HG03457 (cell line): ENCODE measurements around the gene DAPK1.

Source experiments
- ATAC-seq: cut with Tn5 transposase; IDR thresholded peaks from one replicate; pipeline ENCODE4 v1.9.1; 2021; ENCODE audit warnings: moderate number of reproducible peaks; ENCODE audit not compliant: unreplicated experiment

Gene DAPK1

DNA sequence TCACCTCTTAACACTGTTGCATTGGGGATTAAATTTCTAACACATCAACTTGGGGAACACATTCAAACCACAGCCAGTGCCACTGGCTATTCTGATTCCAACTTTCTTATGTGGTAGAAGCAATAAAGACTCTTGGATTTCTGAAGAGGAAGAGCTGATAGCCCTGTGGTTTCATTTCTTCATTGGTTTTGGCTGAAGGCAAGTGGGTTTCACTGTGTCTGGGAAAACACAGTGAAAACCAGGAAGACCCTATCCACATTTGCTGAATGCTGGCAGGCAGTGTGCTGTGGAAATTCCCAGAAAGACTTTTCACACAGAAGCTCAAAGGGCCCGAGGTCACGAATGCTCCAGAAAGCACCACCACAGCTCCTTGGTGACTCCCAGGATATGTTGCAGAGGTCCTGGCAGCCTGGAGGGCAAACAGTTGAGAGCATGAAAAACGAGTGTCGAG lies 67.1 kb downstream of the DAPK1 start:
- no peak for ATAC-seq

DNA sequence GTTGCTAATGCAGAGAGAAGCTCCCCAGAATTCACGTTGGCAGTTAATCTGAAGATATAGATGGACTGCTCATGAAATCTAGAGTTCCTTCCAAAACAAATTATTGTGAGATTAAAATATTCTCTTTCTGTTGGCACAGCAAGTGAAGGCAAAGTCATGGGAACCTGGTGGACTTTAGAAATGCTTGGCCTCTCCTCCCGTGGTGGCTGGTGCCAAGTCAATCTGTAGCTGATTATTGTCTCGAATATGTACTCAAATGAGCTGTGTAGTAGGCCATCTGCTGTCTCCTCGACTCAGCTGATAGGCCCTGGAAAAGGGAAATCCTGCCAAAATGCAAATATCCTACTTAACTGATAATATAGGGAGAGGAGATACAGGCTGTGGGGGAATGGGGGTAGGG lies 69.3 kb downstream of the DAPK1 start:
- ATAC-seq, result no peak

DNA sequence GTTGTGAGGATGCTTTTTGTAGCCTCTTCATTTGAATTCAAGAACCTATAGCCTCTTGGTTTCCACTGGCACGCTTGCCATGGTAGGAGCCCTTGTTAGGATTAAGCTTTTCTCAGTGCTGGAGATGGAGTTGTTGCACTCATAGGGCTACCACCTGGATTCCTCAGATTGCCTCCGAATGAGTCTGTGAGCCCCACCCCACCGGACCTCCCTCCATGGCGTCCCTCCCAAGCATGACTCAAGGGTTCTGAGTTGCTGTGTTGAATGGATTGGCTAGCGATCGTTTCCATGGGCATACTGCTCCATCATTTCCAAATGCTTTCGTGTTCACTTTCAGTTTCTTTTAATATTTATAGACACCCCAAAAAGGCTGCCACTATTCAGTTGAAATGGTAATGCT lies 69.9 kb downstream of the DAPK1 start:
- ATAC-seq, result no peak

DNA sequence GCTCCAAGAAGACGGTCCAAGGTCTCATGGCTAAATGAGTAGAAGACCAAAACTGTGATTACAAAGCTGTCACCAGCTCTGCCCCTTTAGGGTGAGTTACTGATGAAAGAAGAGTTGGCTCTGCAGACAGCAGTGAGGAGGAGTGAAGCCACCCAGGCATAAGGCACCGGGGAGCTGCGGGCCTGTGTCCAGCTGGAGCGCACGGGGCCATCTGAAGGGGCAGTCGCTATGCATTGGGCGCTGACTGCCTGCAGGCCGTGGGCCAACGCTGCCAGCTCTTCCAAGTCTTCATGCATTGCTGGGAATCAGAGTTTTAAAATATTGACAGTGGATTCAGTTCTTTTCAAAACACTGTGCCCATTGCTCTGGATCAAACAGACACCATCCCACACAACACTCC lies 70.3 kb downstream of the DAPK1 start:
- ATAC-seq, result no peak

DNA sequence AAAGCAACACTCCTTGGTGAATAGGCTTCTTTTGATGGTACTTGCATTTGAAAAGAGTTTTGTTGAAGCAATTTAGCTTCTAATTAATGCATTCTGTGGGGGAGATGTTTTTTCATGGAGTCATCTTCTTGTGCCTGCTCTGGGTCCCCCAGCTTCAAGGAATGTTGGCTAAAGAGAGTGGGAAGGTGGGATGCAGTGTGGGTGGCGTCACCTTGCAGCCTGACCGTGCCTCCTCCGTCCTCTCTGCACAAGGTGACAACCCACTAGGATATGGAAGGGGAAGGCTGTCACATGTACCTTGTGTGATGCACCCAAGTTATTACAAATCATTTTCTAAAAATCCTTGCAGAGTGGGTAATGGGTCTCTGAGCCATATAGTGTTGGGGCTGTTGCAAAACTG lies 70.7 kb downstream of the DAPK1 start:
- ATAC-seq, result no peak

DNA sequence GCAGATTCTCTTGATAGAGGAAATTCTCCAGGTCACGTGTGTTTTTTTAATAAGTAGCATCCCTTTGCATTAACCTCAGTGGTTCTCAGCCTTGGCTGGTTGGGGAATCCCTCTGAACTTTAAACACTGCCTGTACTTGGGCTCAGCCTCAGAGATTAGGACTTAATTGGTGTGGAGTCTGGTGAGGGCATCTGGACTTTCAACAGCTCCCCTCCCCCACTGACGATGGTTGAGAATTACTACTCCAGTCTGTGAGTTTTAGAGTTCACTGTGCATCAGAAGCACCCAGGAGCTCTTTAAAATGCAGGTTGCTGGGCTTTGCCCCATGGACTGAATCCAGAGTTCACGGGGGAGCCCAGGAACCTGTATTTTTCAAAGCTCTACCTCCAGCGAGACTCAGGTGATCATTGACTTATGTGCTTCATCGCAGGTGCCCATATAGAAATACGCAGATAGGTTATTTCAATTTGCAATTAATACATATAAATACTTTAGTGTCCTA lies 71.4 kb downstream of the DAPK1 start:
- no peak for ATAC-seq

DNA sequence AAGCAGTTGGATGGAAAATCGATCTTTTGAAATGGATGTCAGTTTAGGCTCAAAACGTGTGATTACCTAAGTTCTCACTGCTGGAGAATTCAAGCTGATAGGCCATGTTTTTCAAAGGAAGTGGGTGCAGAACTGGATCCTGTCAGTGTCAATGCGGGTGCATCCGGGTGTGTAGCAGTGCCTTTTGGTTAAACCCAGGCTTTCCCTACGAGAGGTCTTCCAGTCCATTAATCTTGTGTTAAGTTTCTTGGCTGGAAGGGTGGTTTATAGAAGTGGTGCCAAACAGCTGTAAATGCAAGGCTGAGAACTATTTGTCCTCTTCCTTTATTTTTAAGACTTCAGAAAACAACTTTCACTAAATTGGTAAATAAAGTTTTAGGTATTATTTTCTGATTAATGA lies 71.9 kb downstream of the DAPK1 start:
- no peak for ATAC-seq

DNA sequence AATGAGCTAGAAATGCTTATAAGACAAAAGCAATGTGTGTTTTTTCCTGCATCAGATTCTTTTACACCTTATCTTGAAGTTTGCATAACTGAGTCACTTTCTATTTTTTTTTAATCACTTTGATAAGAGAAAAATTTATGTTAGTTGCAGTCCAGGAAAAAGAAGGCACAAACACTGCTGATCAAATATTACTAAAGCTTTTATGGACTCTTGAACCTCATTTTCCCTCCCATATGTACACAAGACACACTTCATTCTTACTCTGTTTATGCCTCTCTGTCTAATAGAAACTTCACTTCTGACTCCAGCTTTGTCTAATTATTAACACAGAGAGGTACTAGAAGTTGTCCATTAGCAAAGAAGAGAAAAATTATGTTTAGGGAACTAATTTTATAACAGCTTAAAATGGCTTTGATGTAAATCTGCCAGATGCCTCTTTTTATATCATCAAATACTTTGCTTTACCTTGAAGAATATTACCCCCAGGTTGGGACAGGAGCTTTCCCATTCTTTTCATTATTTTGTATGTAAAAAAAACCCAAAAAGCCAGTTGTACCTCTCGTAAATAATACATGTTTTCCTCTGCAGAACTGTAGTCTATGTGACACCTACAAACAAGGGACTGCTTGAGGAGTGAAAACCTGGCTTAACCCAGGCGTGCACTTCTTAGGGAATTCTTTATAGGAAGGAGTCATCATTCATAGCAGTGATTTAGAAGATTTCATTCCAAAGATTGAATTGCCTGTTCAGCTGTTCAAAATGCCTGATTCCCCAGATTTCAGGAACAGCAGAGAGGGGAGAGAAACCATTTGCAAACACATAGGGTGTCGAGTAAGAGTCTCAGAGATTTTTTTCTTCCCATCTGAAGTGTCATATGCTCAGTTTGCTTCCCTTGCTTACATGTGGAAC lies 72.6 kb downstream of the DAPK1 start:
- ATAC-seq, result no peak

DNA sequence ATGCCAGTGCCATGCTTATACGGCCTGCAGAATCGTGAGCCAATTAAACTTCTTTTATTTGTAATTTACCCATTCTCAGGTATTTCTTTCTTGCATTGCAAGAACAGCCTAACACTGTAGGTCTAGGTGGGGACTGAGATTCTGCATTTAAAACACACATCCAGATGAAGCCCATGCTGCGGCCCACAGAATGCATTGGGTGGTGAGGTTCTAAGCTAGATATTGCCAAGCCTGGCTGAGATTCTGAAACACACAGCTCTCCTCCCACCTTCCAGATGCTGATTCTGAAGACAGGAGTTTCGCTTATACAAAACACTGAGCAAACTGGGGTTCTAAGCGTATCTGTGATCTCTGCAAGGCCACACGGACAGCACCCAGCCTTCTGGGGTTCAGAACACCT lies 75.1 kb downstream of the DAPK1 start:
- ATAC-seq, result no peak

DNA sequence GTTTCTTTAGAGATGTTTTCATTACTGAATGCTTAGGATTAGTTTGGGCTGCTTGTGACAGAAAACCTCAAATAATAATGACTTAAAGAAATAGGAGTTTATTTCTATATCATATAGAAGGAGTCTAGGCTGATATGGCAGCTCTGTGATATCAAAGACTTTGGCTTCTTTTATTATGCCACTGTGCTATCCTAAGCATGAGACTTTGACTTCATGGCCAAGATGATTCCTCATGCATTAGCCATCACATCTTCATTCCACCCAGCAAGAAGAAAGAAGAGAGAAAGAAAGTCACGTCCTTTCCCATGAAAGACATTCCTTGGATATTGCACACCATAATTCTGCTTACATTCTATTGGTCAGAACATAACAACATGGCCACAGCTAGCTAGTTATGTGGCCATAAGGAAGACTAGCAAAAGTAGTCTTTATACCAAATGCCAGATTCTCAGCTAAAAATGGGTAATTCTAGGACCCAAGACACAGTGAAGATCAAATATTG lies 76.2 kb downstream of the DAPK1 start:
- no peak for ATAC-seq

DNA sequence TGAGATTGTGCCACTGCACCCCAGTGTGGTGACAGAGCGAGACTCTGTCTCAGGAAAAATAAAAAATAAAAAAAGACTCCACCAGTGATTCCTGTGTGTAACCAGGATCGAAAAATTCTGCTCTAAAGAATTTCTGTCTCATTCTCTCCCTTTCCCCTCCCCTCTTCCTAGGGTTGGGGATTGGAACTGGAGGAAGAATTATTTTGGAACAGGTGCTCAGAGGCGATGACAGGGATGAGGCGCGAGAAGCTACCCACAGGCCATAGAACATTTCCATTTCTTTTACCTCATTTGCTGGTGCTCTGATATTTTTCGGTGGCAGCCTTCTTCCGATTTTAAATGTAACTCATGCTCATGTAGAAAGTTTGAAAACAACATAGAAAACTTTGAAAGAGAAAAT lies 80.1 kb downstream of the DAPK1 start:
- no peak for ATAC-seq

DNA sequence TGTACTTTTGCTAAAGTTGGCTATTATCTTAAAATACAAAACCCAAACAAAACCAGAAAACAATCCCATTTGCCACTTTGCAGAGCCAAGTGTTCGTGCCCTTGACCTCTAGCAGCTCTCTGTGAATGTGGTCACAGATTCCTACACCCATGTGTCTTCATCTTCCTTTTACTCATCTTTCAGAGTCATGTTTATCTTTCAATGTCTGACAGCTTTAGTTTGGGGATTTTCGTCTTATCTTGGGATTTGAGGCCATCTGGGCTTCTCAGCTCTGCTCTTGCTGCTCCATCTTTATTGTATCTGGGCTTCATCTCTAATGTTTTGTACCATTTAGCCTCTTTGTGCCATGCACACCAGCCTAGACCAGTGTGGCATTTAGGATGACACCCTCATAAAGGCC lies 81.0 kb downstream of the DAPK1 start:
- no peak for ATAC-seq

DNA sequence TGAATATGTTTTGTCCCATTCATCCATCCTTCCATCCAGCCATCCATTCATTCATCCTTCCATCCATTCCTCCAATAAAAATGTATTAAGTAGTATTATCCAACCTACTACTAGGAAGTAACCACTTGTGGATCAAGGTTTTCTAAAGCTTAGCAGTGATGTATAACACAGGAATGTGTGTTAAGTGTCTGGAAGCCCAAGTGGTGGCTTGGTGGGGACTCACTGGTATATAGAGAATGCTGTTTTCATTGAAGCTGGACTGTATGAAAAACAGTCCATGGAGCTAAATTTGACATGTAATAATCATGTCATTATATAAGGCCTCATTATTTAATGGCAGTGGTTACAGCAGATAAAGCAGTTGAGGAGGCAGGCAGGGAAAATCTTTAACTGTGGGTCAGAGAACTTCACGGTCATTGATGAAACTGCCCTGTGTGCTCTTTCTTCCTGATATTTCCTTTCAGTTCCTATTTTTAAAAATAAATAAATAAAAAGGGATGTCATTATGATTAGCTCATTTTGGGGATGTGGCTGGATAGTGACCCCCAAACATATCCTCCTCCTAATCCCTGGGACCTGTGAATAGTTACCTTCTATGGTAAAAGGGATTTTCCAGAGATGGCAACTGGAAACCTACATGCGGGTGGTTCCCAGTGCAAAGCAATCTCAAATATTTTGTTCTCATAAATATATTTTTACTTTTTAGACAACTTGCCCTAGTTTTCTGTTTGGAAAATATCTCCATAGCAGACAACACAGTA lies 82.3 kb downstream of the DAPK1 start:
- no peak for ATAC-seq

DNA sequence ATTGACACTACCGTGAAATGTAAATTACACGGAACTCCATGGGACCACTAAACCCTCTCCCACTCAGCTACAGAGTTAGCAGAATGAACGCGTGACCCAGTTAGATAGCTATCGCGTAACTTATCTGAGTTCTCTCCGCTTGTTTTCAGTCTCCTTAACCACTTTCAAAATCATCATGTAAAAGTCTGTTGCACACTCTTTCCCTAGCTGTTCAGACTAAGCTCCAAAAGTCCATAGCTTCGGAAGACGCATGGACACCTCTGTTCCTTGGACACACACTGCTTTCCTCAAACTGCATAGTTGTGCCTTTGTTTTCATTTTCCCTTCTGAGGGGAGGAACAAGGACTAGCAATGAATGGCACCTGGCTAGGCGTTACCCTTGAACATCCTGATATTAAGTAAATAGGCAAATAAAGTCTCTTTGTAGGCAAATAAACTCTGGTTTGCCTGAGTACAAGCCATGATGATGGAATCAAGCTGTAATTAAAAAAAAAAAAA lies 83.3 kb downstream of the DAPK1 start:
- no peak for ATAC-seq

DNA sequence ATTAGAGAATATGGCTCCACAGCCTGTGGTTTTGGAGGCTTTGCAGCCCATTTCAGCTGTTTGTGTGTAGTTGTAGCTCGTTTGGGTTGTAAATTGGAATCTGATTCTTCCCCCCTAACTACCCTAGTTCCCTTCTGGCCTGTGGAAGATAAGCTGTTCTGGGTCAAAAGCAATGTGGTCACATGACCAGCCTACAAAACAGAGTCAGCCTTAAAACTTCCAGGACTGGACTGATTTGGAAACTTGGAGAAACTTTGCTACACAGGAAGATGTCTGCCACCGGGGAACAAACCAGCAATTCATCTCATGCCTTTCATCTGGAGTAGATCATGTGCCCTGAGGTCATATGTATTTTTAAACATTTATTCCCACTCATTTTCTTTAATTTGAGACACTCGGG lies 83.8 kb downstream of the DAPK1 start:
- ATAC-seq, result no peak

DNA sequence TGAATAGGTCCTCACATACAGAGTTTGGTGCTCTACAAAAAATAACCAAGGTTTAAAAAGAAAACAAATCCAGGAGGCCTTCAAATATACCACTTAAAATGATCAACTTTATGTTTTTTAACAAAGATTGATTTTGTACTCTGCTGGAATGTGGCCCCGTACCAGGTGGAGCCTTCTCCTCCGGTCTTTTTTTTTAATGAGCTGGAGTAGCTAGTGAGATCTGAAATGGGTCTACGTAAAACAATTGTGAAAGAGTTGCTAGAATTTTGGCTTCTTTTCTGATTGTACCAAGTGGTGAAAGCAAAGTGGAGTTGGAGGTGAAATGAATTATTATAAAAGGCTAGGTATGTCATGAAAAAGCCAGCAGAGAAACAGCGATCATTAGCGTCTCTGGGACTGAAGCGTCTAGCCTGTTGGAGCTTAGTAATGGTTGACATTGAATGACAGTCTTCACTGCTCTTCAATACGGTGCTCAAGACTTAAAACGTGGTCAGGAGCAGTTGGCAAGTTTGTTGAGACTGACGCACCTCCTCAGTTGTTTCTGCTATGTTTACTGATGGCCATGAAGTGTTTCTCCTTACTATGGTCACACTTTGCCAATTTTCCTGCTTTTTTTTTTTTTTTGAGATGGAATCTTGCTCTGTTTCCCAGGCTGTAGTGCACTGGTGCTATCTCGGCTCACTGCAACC lies 84.4 kb downstream of the DAPK1 start:
- ATAC-seq, result no peak

DNA sequence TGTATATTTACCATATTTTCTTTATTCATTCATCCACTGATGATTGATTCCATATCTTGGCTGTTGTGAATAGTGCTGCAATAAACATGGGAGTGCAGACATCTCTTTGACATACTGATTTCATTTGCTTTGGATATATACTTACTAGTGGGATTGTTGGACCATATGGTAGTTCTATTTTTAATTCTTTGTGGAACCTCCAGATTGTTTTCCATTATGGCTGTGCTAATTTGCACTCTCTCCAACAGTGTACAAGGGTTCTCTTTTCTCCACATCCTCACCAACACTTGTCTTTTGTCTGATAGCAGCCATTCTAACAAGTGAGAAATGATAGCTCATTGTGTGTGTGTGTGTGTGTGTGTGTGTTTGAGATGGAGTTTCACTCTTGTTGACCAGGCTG lies 86.7 kb downstream of the DAPK1 start:
- ATAC-seq, result no peak

DNA sequence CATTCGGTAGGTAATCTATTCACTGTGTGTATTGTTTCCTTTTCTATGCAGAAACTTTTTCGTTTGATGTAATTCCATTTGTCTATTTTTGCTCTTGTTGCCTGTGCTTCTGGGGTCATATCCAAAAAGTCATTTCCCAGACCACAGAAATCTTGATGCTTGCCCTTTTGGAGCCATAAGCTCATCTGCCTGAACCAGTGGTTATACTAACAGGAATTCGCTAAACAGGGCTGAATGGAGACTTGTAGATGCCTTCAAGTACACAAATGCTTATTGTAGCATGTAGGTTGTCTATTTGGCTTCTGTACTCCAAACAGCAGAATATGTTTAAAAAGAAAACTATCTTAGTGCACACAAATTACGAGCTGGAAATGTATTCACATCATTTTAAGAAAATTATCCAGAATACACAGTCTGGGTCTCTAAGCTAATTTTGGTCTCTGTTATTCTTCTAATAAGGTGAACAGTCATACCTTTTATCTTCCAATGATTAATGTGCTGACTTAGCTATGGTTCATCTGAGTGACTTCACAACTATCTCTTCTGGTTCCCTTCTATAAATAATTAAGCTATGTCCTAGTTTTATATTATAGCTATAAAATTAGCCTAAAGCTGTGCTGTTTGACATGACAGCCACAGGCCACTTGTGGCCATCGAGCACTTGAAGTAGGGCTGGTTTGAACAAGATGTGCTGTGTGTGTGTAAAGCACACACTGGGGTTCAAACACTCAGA lies 87.6 kb downstream of the DAPK1 start:
- ATAC-seq, result no peak

DNA sequence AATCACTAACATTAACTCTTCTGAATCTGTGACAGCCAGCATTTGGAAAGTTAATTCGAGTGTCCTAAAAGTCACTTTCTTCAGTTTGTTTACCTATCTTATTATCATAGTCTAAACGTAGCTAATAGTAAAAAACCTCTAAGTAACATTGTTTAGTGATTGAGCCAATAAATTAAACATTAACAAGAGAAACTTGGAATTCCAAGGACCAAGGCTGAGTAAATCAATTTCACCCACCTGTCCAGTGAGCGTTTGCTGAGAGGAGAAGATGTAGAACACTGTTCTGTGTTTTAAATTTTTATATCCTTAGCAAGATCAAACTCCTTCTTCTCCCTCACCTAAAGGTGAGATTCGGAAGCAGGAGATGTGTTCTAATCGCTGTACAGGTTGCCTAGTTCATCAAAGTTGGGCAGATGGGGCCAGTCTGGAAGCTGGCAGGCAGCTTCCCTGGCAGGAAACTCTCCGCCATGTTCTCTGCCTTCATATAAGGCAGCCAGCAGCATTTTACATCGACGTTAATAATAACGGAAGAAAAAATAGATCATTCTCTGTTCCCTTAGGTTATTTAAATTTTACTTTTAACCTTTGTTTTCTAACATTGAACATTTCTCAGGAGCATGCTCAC lies 89.2 kb downstream of the DAPK1 start:
- no peak for ATAC-seq

DNA sequence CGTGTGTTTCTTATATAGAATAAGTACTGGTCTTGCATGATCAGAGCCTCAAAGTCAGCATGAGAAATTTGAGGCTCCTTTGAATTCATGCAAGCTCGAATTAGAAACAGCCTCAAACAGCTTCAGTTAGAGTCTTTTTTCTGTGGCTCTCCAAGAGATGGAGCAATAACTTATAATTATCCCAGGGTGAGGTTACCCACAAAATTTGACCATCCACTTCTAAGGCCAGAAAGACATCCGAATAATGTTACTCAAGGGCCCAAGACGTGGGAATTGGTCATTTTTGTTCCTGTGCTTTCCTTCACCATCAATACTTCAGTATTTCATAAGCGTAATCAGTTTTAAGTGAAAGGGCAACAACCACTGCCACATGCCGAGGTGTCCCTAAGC lies 89.7 kb downstream of the DAPK1 start:
- ATAC-seq, result no peak
